CD14-positive monocyte (primary cell): Measurements from ENCODE around the gene ZNF773. TPM values are rescaled to one million over a fixed set of nuclear protein-coding genes. Genes with fewer than 3 reads are reported as not detected.
A peak's percentile ranks its signal among the peaks of the same experiment; 100 is the strongest.
"Not testable (repeated sequence)": the region's sequence is repeated elsewhere in the genome, so short reads cannot be mapped to it uniquely, and the experiment has no call there.

Experiments used
- DNase-seq, 3 donors: peaks; one replicate each; pipeline ENCODE4 v3.0.0-alpha.2; 2011 to 2022
- H2AFZ ChIP-seq: 2 replicates; pipeline ENCODE4 v1.6.0; 2012; ENCODE audit warnings: mild to moderate bottlenecking, low read depth, low read length, inconsistent platforms; ENCODE audit not compliant: insufficient read depth, poor library complexity, severe bottlenecking
- H3K27ac ChIP-seq, 2 donors: 1 replicate in 1 of 2; 2 replicates in 1 of 2; pipeline ENCODE4 v1.5.1; 2012 to 2013; ENCODE audit warnings: low read length in 2 of 2, control low read depth in 1 of 2, inconsistent platforms in 1 of 2, low read depth in 1 of 2, mild to moderate bottlenecking in 1 of 2
- H3K27me3 ChIP-seq, 2 donors: one replicate each; pipeline versions ENCODE4 v1.6.0 to v1.6.1; 2011 to 2013; ENCODE audit warnings: low read length in 2 of 2; ENCODE audit not compliant: control insufficient read depth in 2 of 2, insufficient read depth in 2 of 2
- H3K36me3 ChIP-seq, 2 donors: replicated peaks in 1 of 2; 1 replicate in 1 of 2; 2 replicates in 1 of 2; pipeline versions ENCODE4 v1.5.1 to v1.6.1; 2012 to 2013; ENCODE audit warnings: low read length in 2 of 2, control low read depth in 1 of 2, inconsistent platforms in 1 of 2, mild to moderate bottlenecking in 1 of 2; ENCODE audit not compliant: insufficient read depth in 2 of 2, control insufficient read depth in 1 of 2
- H3K4me1 ChIP-seq, 2 donors: 1 replicate in 1 of 2; 2 replicates in 1 of 2; pipeline versions ENCODE4 v1.5.1 to v1.6.1; 2012 to 2013; ENCODE audit warnings: low read length in 2 of 2, control low read depth in 1 of 2, inconsistent platforms in 1 of 2, mild to moderate bottlenecking in 1 of 2, moderate library complexity in 1 of 2; ENCODE audit not compliant: insufficient read depth in 2 of 2, control insufficient read depth in 1 of 2
- H3K4me2 ChIP-seq: replicated peaks from 2 replicates; pipeline ENCODE3; 2012; ENCODE audit warnings: low read length, moderate library complexity, mild to moderate bottlenecking; ENCODE audit not compliant: poor library complexity, severe bottlenecking; ENCODE audit errors: extremely low read depth
- H3K4me3 ChIP-seq, 3 experiments: fragments of 200-600 bp in 1 of 3; sonication (generic) in 1 of 3; replicated peaks in 1 of 3; 1 replicate in 2 of 3; 2 replicates in 1 of 3; pipeline ENCODE4 v1.5.1; 2011 to 2013; ENCODE audit warnings: low read length in 3 of 3, mild to moderate bottlenecking in 3 of 3, control low read depth in 2 of 3, low read depth in 2 of 3, inconsistent platforms in 1 of 3, moderate library complexity in 1 of 3
- H3K79me2 ChIP-seq: 2 replicates; pipeline ENCODE4 v1.6.0; 2012; ENCODE audit warnings: mild to moderate bottlenecking, control low read depth, inconsistent platforms, low read length, moderate library complexity; ENCODE audit not compliant: insufficient read depth
- H3K9ac ChIP-seq: 2 replicates; pipeline ENCODE4 v1.6.0; 2017; ENCODE audit warnings: low read length, mild to moderate bottlenecking; ENCODE audit not compliant: insufficient read depth, poor library complexity, severe bottlenecking
- H3K9me3 ChIP-seq, 2 donors: replicated peaks in 1 of 2; 1 replicate in 1 of 2; 2 replicates in 1 of 2; pipeline versions ENCODE4 v1.5.1 to v1.6.1; 2012 to 2013; ENCODE audit warnings: low read length in 2 of 2, control low read depth in 1 of 2; ENCODE audit not compliant: control insufficient read depth in 1 of 2, insufficient read depth in 1 of 2
- H4K20me1 ChIP-seq: 2 replicates; pipeline ENCODE4 v1.6.0; 2012; ENCODE audit warnings: mild to moderate bottlenecking, low read length, control low read depth, moderate library complexity; ENCODE audit not compliant: insufficient read depth
- H3K27ac Mint-ChIP-seq, 7 donors: one replicate each; pipeline ENCODE4 v1.8.0; 2020; ENCODE audit warnings: mild to moderate bottlenecking in 7 of 7, mixed read lengths in 7 of 7, moderate library complexity in 6 of 7, inconsistent platforms in 2 of 7
- H3K27me3 Mint-ChIP-seq, 3 donors: one replicate each; pipeline ENCODE4 v1.8.0; 2021 to 2022; ENCODE audit warnings: low read depth in 3 of 3, mild to moderate bottlenecking in 3 of 3, mixed read lengths in 3 of 3, moderate library complexity in 3 of 3, inconsistent platforms in 1 of 3
- H3K36me3 Mint-ChIP-seq, 2 donors: one replicate each; pipeline ENCODE4 v1.8.0; 2020; ENCODE audit warnings: mixed read lengths in 2 of 2, inconsistent platforms in 1 of 2, mild to moderate bottlenecking in 1 of 2
- H3K4me1 Mint-ChIP-seq: one replicate; pipeline ENCODE4 v1.8.0; 2020; ENCODE audit warnings: mild to moderate bottlenecking, mixed read lengths
- H3K4me3 Mint-ChIP-seq, 2 donors: one replicate each; pipeline ENCODE4 v1.8.0; 2020; ENCODE audit warnings: mild to moderate bottlenecking in 2 of 2, mixed read lengths in 2 of 2, moderate library complexity in 1 of 2
- H3K9me3 Mint-ChIP-seq, 7 donors: one replicate each; pipeline ENCODE4 v1.8.0; 2020 to 2022; ENCODE audit warnings: mixed read lengths in 7 of 7, mild to moderate bottlenecking in 6 of 7, moderate library complexity in 6 of 7, inconsistent platforms in 2 of 7
- CTCF ChIP-seq: fragments of 200-600 bp; IDR thresholded peaks from one replicate; pipeline ENCODE4 v1.8.0; 2022; ENCODE audit warnings: antibody characterized with exemption, mild to moderate bottlenecking
- WGBS: methylation state at CpG from one replicate; pipeline ENCODE4 v1.1.5; 2013; ENCODE audit warnings: missing lambda C conversion rate; ENCODE audit not compliant: insufficient coverage; 5-methylcytosine and 5-hydroxymethylcytosine counted together
- intact Hi-C, 2 donors: fragments of 100-400 bp; cut with micrococcal nuclease; formaldehyde crosslinking; loops; one replicate each; pipeline versions ENCODE4 v1.15.0 to v1.15.1; 2023
- polyA minus RNA-seq: library from RNA; depleted of rRNA, polyadenylated mRNA; stranded (reverse); fragments of >200 nt; gene quantifications from 2 replicates; pipeline ENCODE4 v1.2.3, GENCODE V29; 2012
- polyA plus RNA-seq, 3 donors: library from polyadenylated mRNA; depleted of rRNA in 1 of 3; unstranded in 2 of 3; stranded (reverse) in 1 of 3; fragments of 300-500 nt in 2 of 3; fragments of >200 nt in 1 of 3; fragmentation: Illumina TruSeq in 2 of 3; gene quantifications; 1 replicate in 2 of 3; 2 replicates in 1 of 3; pipeline ENCODE4 v1.2.3, GENCODE V29; 2012 to 2021
- total RNA-seq, 12 experiments: library from RNA in 1 of 12; stranded (reverse) in 1 of 12; fragments of 120-200 nt in 1 of 12; gene quantifications; one replicate each; pipeline ENCODE4 v1.2.4 and lab custom pipeline; 2013 to 2026; ENCODE audit warnings: mixed read lengths in 6 of 12, inconsistent platforms in 1 of 12

Gene ZNF773
- 4.2 TPM for total RNA-seq (2013)
- polyA plus RNA-seq, result 1 to 10 TPM in 1 of 3 donors, under 1 TPM in 2; 0.87 to 1.6 (median 0.92) TPM
- 1.1 TPM in 2 replicates for polyA minus RNA-seq
- total RNA-seq (lab: John Stamatoyannopoulos, UW), result 0.35 to 5.3 (median 1.1) reads per million in 11 experiments

GRCh38 chr19:57499680-57500395 lies at the start of gene ZNF773:
ZNF773 (plus strand) TSS chr19:57499938; CDS start chr19:57500081, 143 bp downstream.
- peak within 1 kb of the TSS; percentile 57 to 71 for H3K27ac ChIP-seq
- not testable (repeated sequence) for H3K4me1 ChIP-seq, H3K79me2 ChIP-seq, H3K27me3 Mint-ChIP-seq, H3K27me3 ChIP-seq, H4K20me1 ChIP-seq
- under 1% methylated on average over 49 of the region's 69 CpGs for WGBS
- peaks cover 33 to 38% of the 10 kb centered on the region in 2 donors for H3K36me3 Mint-ChIP-seq
- H3K4me1 Mint-ChIP-seq, result peaks cover 10% of the 10 kb centered on the region
- H3K9ac ChIP-seq, result peak within 1 kb of the TSS; percentile 74
- peak within 1 kb of the TSS; percentile 59 to 77 (median 73) for H3K4me3 ChIP-seq
- H2AFZ ChIP-seq, result peak within 1 kb of the TSS; percentile 81
- TF ChIP-seq CTCF, result peak; percentile 35
- peak within 1 kb of the TSS; percentile 73 to 82 for H3K4me3 Mint-ChIP-seq
- peak; percentile 88 to 91 (median 90) for DNase-seq
- H3K9me3 Mint-ChIP-seq, result peaks cover 56 to 88% (median 67%) of the 10 kb centered on the region in 7 donors
- intact Hi-C loops, result loop anchor here (5.0 kb wide), 1 partner anchor 77 kb away; the partner anchor contains the start of gene ZNF416 (in 2 of the 2)
- peaks cover 63 to 79% of the 10 kb centered on the region in 2 donors for H3K9me3 ChIP-seq
- H3K36me3 ChIP-seq, result peaks cover 7 to 28% of the 10 kb centered on the region in 2 donors
- H3K4me2 ChIP-seq, result peak within 1 kb of the TSS; percentile 60
- H3K27ac Mint-ChIP-seq, result peak within 1 kb of the TSS in 6 of 7 donors; percentile 4 to 72 (median 39)

- Mint-ChIP-seq H3K27ac (no peak overlapping the region), H3K4me3 (no peak overlapping the region), H3K36me3 (peaks cover 3% of the 10 kb centered on the region in 2 donors), H3K27me3 (peaks cover 0 to 3% (median 0%) of the 10 kb centered on the region in 3 donors), H3K4me1 (no peaks in the 10 kb centered on the region), H3K9me3 (peaks cover 35 to 80% (median 68%) of the 10 kb centered on the region in 7 donors)
- DNase-seq, result no peak
- Histone ChIP-seq H3K79me2 (no peaks in the 10 kb centered on the region), H2AFZ (no peak overlapping the region), H4K20me1 (no peaks in the 10 kb centered on the region), H3K27ac (no peak overlapping the region), H3K9ac (no peak overlapping the region), H3K4me3 (no peak overlapping the region), H3K4me2 (no peak overlapping the region), H3K4me1 (no peaks in the 10 kb centered on the region), H3K27me3 (no peaks in the 10 kb centered on the region), H3K9me3 (peaks cover 59 to 79% of the 10 kb centered on the region in 2 donors), H3K36me3 (no peaks in the 10 kb centered on the region)
- TF ChIP-seq CTCF, result no peak
- intact Hi-C loops, result no loop called here
- no CpG with 5 or more reads among the region's 3 CpGs for WGBS
Measured at GRCh38 chr19:57452307-57452706, 47.4 kb upstream of the ZNF773 start.
